ENCODE measurements around the gene TRAPPC2L. TPM values are rescaled to one million over a fixed set of nuclear protein-coding genes. Genes with fewer than 3 reads are reported as not detected.

TRAPPC2L gene
- total RNA-seq, 3 donors from 2014 or later = 32.1 to 37.8 (median 34.4) TPM

DNA sequence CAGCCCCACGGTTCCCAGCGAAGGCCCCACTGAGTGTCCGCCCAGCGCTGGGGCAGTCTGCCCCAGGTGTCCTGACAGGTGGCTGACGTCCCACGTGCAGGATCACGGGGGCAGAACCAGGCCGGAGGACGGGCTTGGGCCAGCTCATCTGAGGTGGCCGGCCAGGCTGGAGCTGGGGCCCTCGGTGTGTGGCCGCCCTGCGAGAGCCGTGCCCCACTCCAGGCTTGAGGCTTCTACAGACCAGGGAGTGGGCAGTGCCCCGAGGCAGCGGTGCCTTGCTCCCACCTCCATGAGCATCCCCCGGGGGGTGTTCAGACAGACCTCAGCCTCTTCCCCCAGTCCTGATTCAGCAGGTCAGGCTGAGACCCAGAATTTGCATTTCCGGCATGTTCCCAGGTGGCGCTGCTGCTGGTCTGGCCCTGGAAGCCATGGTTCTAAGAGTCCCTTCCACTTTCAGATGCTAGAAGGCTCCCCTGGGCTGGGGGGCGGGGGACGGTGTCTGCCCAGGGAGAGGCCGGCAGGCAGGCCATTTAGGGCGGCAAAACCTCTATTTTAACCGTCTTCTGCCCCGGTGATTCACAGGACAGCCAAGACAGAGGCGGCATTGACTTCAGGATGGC is 44.9 kb downstream of the TRAPPC2L start:
- H3K36me3 ChIP-seq = no peaks in the 10 kb centered on the region
- TF ChIP-seq, protein P1, sequence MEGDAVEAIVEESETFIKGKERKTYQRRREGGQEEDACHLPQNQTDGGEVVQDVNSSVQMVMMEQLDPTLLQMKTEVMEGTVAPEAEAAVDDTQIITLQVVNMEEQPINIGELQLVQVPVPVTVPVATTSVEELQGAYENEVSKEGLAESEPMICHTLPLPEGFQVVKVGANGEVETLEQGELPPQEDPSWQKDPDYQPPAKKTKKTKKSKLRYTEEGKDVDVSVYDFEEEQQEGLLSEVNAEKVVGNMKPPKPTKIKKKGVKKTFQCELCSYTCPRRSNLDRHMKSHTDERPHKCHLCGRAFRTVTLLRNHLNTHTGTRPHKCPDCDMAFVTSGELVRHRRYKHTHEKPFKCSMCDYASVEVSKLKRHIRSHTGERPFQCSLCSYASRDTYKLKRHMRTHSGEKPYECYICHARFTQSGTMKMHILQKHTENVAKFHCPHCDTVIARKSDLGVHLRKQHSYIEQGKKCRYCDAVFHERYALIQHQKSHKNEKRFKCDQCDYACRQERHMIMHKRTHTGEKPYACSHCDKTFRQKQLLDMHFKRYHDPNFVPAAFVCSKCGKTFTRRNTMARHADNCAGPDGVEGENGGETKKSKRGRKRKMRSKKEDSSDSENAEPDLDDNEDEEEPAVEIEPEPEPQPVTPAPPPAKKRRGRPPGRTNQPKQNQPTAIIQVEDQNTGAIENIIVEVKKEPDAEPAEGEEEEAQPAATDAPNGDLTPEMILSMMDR (IDR thresholded peaks at IDR 0.05) = no peak
- TF ChIP-seq POLR2AphosphoS5 (IDR thresholded peaks at IDR 0.05) = no peak
- no peak for TF ChIP-seq POLR2A (IDR thresholded peaks at IDR 0.05)
- H3K4me1 ChIP-seq = no peaks in the 10 kb centered on the region
- no peak overlapping the region for H3K4me3 ChIP-seq
- H3K27ac ChIP-seq = no peak overlapping the region
- H3K27me3 ChIP-seq = no peaks in the 10 kb centered on the region
- H3K9me3 ChIP-seq = no peaks in the 10 kb centered on the region
- intact Hi-C loops (cut with DNase I; ENCODE audit: low total_unique reads) = no loop called here
- no peak for DNase-seq (ENCODE audit: low spot score in 2 of 2)

GRCh38 chr16:88902744-88903143 is 45.8 kb downstream of the TRAPPC2L start:
- H3K27me3 ChIP-seq = no peaks in the 10 kb centered on the region
- no peak overlapping the region for H3K4me3 ChIP-seq
- H3K27ac ChIP-seq = no peak overlapping the region
- TF ChIP-seq, protein P1 (IDR thresholded peaks at IDR 0.05) = no peak
- TF ChIP-seq POLR2A (IDR thresholded peaks at IDR 0.05) (no peak), POLR2AphosphoS5 (IDR thresholded peaks at IDR 0.05) (no peak)
- no peak for DNase-seq (ENCODE audit: low spot score in 2 of 2)
- intact Hi-C loops (cut with DNase I; ENCODE audit: low total_unique reads) = no loop called here
- no peaks in the 10 kb centered on the region for H3K9me3 ChIP-seq
- no peaks in the 10 kb centered on the region for H3K36me3 ChIP-seq
- H3K4me1 ChIP-seq = no peaks in the 10 kb centered on the region

DNA sequence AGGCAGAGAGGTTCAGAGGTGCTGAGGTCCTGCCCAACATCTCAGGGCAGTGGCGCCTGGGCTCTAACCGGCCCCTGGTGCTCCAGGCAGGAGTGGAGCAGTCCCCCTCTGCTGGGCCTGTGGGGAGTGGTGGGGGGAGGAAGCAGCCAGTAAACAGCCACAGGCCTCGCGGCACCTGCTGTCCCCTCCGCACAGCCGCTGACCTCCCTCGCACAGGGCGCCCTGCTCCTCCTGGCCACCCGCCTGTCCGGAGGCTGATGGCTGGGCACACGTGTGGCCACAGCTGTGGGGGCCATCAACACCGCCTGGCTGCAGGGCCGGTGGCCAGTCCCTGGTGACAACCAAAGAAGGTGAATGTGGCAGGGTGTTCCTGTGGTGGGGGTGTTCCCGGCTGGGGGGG is 46.3 kb downstream of the TRAPPC2L start:
- no peak overlapping the region for H3K27ac ChIP-seq
- H3K27me3 ChIP-seq = no peaks in the 10 kb centered on the region
- no peaks in the 10 kb centered on the region for H3K4me1 ChIP-seq
- intact Hi-C loops (cut with DNase I; ENCODE audit: low total_unique reads) = no loop called here
- no peak for DNase-seq (ENCODE audit: low spot score in 2 of 2)
- H3K36me3 ChIP-seq = no peaks in the 10 kb centered on the region
- no peak for TF ChIP-seq POLR2AphosphoS5 (IDR thresholded peaks at IDR 0.05)
- TF ChIP-seq POLR2A (IDR thresholded peaks at IDR 0.05) = no peak
- TF ChIP-seq, protein P1 (IDR thresholded peaks at IDR 0.05) = no peak
- no peaks in the 10 kb centered on the region for H3K9me3 ChIP-seq
- H3K4me3 ChIP-seq = no peak overlapping the region

DNA sequence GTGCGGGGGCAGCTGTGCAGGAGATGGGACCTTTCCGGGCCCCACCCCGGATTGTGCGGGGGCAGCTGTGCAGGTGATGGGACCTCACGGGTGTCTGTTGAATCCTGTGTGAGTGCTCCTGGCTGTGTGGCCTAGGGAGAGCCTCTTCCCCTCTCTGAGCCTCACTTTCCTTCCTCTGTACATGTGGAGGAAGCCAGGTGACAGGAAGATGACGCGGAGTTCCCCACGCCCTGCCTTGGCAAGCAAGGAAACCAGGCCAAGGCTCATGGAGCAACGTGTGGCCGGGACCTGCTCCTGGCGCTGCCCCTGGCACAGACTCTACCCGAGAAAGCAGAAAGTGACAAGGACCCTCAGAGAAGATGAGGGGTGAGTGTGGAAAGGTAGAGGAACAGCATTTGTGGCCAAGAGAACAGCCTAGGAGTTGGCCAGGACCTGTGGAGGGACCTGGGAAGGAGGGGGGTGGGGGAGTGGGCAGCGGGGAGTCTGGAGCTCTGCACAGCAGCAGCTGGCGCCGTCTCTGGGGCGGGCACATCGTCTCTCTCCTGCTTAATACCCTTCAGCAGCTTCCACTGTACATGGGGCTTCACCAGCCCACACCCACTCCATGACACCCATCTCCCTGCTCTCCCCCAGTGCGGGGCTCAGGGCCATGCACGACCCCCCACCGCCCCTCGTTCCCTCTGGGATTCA is 47.9 kb downstream of the TRAPPC2L start:
- DNase-seq (ENCODE audit: low spot score in 2 of 2) = no peak
- no peak overlapping the region for H3K27ac ChIP-seq
- no peak overlapping the region for H3K4me3 ChIP-seq
- intact Hi-C loops (cut with DNase I; ENCODE audit: low total_unique reads) = no loop called here
- H3K36me3 ChIP-seq = no peaks in the 10 kb centered on the region
- no peak for TF ChIP-seq POLR2AphosphoS5 (IDR thresholded peaks at IDR 0.05)
- no peak for TF ChIP-seq POLR2A (IDR thresholded peaks at IDR 0.05)
- TF ChIP-seq, protein P1 (IDR thresholded peaks at IDR 0.05) = no peak
- H3K27me3 ChIP-seq = no peaks in the 10 kb centered on the region
- no peaks in the 10 kb centered on the region for H3K4me1 ChIP-seq
- H3K9me3 ChIP-seq = no peaks in the 10 kb centered on the region

DNA sequence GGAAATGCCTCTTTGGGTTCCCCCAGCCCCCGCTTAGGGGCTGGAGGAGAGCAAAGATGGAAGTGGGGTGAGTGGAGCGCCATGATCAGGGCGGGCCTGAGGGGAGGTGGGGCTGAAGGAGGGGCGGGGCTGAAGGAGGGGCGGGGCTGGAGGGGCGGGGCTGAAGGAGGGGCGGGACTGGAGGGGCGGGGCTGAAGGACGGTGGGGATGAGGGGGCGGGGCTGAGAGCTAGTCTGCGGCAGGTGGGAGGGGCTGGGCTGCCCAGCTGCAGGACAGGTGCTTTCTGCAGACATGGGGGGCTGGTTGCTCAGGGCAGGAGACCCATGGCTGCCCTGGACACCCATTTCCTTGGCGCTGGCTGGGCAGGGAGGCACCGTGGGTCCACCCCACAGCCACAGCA is 48.6 kb downstream of the TRAPPC2L start:
- no peaks in the 10 kb centered on the region for H3K27me3 ChIP-seq
- DNase-seq (ENCODE audit: low spot score in 2 of 2) = no peak
- no peaks in the 10 kb centered on the region for H3K36me3 ChIP-seq
- H3K9me3 ChIP-seq = no peaks in the 10 kb centered on the region
- no peaks in the 10 kb centered on the region for H3K4me1 ChIP-seq
- intact Hi-C loops (cut with DNase I; ENCODE audit: low total_unique reads) = no loop called here
- no peak overlapping the region for H3K27ac ChIP-seq
- H3K4me3 ChIP-seq = no peak overlapping the region
- TF ChIP-seq, protein P1 (IDR thresholded peaks at IDR 0.05) = no peak
- TF ChIP-seq POLR2AphosphoS5 (IDR thresholded peaks at IDR 0.05) (no peak), POLR2A (IDR thresholded peaks at IDR 0.05) (no peak)
